Measurements from ENCODE around the gene CHAMP1. TPM values are rescaled to one million over a fixed set of nuclear protein-coding genes. Genes with fewer than 3 reads are reported as not detected.

CHAMP1 gene
- total and polyA plus RNA-seq, 2 of the 13 experiments (the other 11 are each of a cell fraction or from before 2014, with no cell fraction given) = 8.4 to 9.7 TPM

GRCh38 chr13:114281351-114282040, 32.8 kb upstream of the CHAMP1 start, which contains the start of gene UPF3A (continued):
- no peak for TF ChIP-seq ZBTB49 (CRISPR knock-in tag; IDR thresholded peaks at IDR 0.05; ENCODE audit: borderline replicate concordance)
- TF ChIP-seq ZNF354B (CRISPR knock-in tag; IDR thresholded peaks at IDR 0.05) = 0 out of 2 replicates have a peak, but pooled peaks have one; percentile 73
- TF ChIP-seq NR2C2 (CRISPR knock-in tag; IDR thresholded peaks at IDR 0.05; ENCODE audit: borderline replicate concordance) = peak; percentile 94
- 0 out of 2 replicates have a peak, but pooled peaks have one; percentile 27 for TF ChIP-seq RAD21 (CRISPR knock-in tag; IDR thresholded peaks at IDR 0.05)
- no peak for TF ChIP-seq ZNF549 (CRISPR knock-in tag; IDR thresholded peaks at IDR 0.05)
- TF ChIP-seq ZNF614 (CRISPR knock-in tag; IDR thresholded peaks at IDR 0.05; ENCODE audit: borderline replicate concordance) = peak; percentile 67; the same call in 1 of the 2 replicates
- TF ChIP-seq PBX2 (CRISPR knock-in tag; IDR thresholded peaks at IDR 0.05) = no peak
- TF ChIP-seq GPN1 (CRISPR knock-in tag; IDR thresholded peaks at IDR 0.05; ENCODE audit: borderline replicate concordance) = no peak
- no peak for TF ChIP-seq ZFP82 (CRISPR knock-in tag; IDR thresholded peaks at IDR 0.05; ENCODE audit: borderline replicate concordance)
- peak; percentile 87 for TF ChIP-seq CBFB (CRISPR knock-in tag; IDR thresholded peaks at IDR 0.05)
- no peak for TF ChIP-seq CBX5 (CRISPR knock-in tag; IDR thresholded peaks at IDR 0.05; ENCODE audit: borderline replicate concordance)
- TF ChIP-seq TIGD3 (CRISPR knock-in tag; IDR thresholded peaks at IDR 0.05; ENCODE audit: borderline replicate concordance) = no peak
- peak; percentile 44; the same call in 1 of the 2 replicates for TF ChIP-seq RXRB (CRISPR knock-in tag; IDR thresholded peaks at IDR 0.05; ENCODE audit: borderline replicate concordance)
- TF ChIP-seq NFAT5 (CRISPR knock-in tag; IDR thresholded peaks at IDR 0.05) = no peak
- no peak for TF ChIP-seq ZBTB20 (CRISPR knock-in tag; IDR thresholded peaks at IDR 0.05; ENCODE audit: borderline replicate concordance, low read depth)
- TF ChIP-seq FOXO4 (CRISPR knock-in tag; conservative IDR thresholded peaks at IDR 0.05) = no peak
